HEK293 (cell line): ENCODE results near the gene ZNF143.

Experiments used
- AEBP2 ChIP-seq: fragments of 450-650 bp; formaldehyde crosslinking; IDR thresholded peaks from 2 replicates; pipeline ENCODE4 v1.5.1; 2016; ENCODE audit warnings: missing biosample characterization, missing genetic modification characterization, borderline replicate concordance
- ELK4 ChIP-seq: IDR thresholded peaks from 2 replicates; pipeline ENCODE4 v1.6.1; 2011; ENCODE audit warnings: mild to moderate bottlenecking, low read depth, low read length, borderline replicate concordance
- GLI4 ChIP-seq: fragments of 450-650 bp; formaldehyde crosslinking; IDR thresholded peaks from 2 replicates; pipeline ENCODE4 v1.5.1; 2016; ENCODE audit warnings: missing biosample characterization, missing genetic modification characterization
- GLIS2 ChIP-seq: fragments of 450-650 bp; formaldehyde crosslinking; IDR thresholded peaks from 2 replicates; pipeline ENCODE4 v1.5.1; 2016; ENCODE audit warnings: missing biosample characterization, missing genetic modification characterization
- HOXD13 ChIP-seq: sonication (generic); formaldehyde crosslinking; IDR thresholded peaks from 2 replicates; pipeline ENCODE4 v1.8.0; 2022; ENCODE audit warnings: missing genetic modification reagents, borderline replicate concordance
- MYNN ChIP-seq: fragments of 450-650 bp; formaldehyde crosslinking; IDR thresholded peaks from 2 replicates; pipeline ENCODE4 v1.5.1; 2016; ENCODE audit warnings: missing biosample characterization, missing genetic modification characterization, borderline replicate concordance
- PRDM1 ChIP-seq: fragments of 450-650 bp; formaldehyde crosslinking; IDR thresholded peaks from 2 replicates; pipeline ENCODE4; 2016; ENCODE audit warnings: missing biosample characterization, missing genetic modification characterization
- SCRT1 ChIP-seq: fragments of 450-650 bp; formaldehyde crosslinking; IDR thresholded peaks from 2 replicates; pipeline ENCODE4 v1.5.1; 2016; ENCODE audit warnings: missing biosample characterization, missing genetic modification characterization, borderline replicate concordance
- WT1 ChIP-seq: fragments of 450-650 bp; formaldehyde crosslinking; IDR thresholded peaks from 2 replicates; pipeline ENCODE4 v1.5.1; 2016; ENCODE audit warnings: missing biosample characterization, missing genetic modification characterization
- YY2 ChIP-seq: fragments of 450-650 bp; formaldehyde crosslinking; IDR thresholded peaks from 2 replicates; pipeline ENCODE4 v1.5.1; 2016; ENCODE audit warnings: missing biosample characterization, missing genetic modification characterization
- ZFP41 ChIP-seq: fragments of 450-650 bp; formaldehyde crosslinking; IDR thresholded peaks from 2 replicates; pipeline ENCODE4 v1.5.1; 2016; ENCODE audit warnings: missing biosample characterization, missing genetic modification characterization, borderline replicate concordance
- ZNF132 ChIP-seq: fragments of 450-650 bp; formaldehyde crosslinking; IDR thresholded peaks from 2 replicates; pipeline ENCODE4 v1.5.1; 2017; ENCODE audit warnings: missing biosample characterization, missing genetic modification characterization, borderline replicate concordance
- ZNF148 ChIP-seq: fragments of 450-650 bp; formaldehyde crosslinking; IDR thresholded peaks from 2 replicates; pipeline ENCODE4 v1.5.0; 2017; ENCODE audit warnings: missing biosample characterization, missing genetic modification characterization, borderline replicate concordance
- ZNF175 ChIP-seq: fragments of 450-650 bp; formaldehyde crosslinking; IDR thresholded peaks from 2 replicates; pipeline ENCODE4 v1.5.1; 2016; ENCODE audit warnings: missing biosample characterization, missing genetic modification characterization
- ZNF274 ChIP-seq, 2 experiments: fragments of 200-500 bp in 1 of 2; fragments of 450-650 bp in 1 of 2; sonication (Bioruptor generic) in 1 of 2; formaldehyde crosslinking in 1 of 2; IDR thresholded peaks; 2 replicates each; pipeline versions ENCODE4 v1.5.1 to v1.6.1; 2014 to 2016; ENCODE audit warnings: borderline replicate concordance in 1 of 2, inconsistent platforms in 1 of 2, low read length in 1 of 2, missing biosample characterization in 1 of 2, missing genetic modification characterization in 1 of 2
- ZNF354C ChIP-seq: fragments of 450-650 bp; formaldehyde crosslinking; IDR thresholded peaks from 2 replicates; pipeline ENCODE4 v1.5.1; 2016; ENCODE audit warnings: missing biosample characterization, missing genetic modification characterization, low read depth, borderline replicate concordance
- ZNF426 ChIP-seq: fragments of 450-650 bp; formaldehyde crosslinking; IDR thresholded peaks from 2 replicates; pipeline ENCODE4 v1.5.1; 2017; ENCODE audit warnings: missing biosample characterization, missing genetic modification characterization, mild to moderate bottlenecking, inconsistent platforms, moderate library complexity
- ZNF48 ChIP-seq: fragments of 450-650 bp; formaldehyde crosslinking; IDR thresholded peaks from 2 replicates; pipeline ENCODE4 v1.5.1; 2016; ENCODE audit warnings: missing biosample characterization, missing genetic modification characterization
- ZNF624 ChIP-seq: fragments of 450-650 bp; formaldehyde crosslinking; IDR thresholded peaks from 2 replicates; pipeline ENCODE4 v1.5.1; 2017; ENCODE audit warnings: missing biosample characterization, missing genetic modification characterization
- ZNF701 ChIP-seq: fragments of 450-650 bp; formaldehyde crosslinking; IDR thresholded peaks from 2 replicates; pipeline ENCODE4 v1.5.1; 2016; ENCODE audit warnings: missing biosample characterization, missing genetic modification characterization
- ZNF768 ChIP-seq: fragments of 450-650 bp; formaldehyde crosslinking; IDR thresholded peaks from 2 replicates; pipeline ENCODE4 v1.5.1; 2018; ENCODE audit warnings: missing biosample characterization, mild to moderate bottlenecking, missing genetic modification characterization
- TF ChIP-seq, protein P1 (sequence below): fragments of 450-650 bp; formaldehyde crosslinking; IDR thresholded peaks from 2 replicates; pipeline ENCODE4 v1.5.1; 2016; ENCODE audit warnings: missing biosample characterization, missing genetic modification characterization
- TF ChIP-seq, protein P2 (sequence below): sonication (generic); formaldehyde crosslinking; IDR thresholded peaks from 2 replicates; pipeline ENCODE4 v1.8.1; 2022; ENCODE audit warnings: mild to moderate bottlenecking, moderate library complexity, missing genetic modification reagents
- TF ChIP-seq, protein P3 (sequence below): fragments of 450-650 bp; formaldehyde crosslinking; IDR thresholded peaks from 2 replicates; pipeline ENCODE4 v1.5.1; 2016; ENCODE audit warnings: missing biosample characterization, missing genetic modification characterization
- TF ChIP-seq, protein P4 (sequence below): fragments of 450-650 bp; formaldehyde crosslinking; IDR thresholded peaks from 2 replicates; pipeline ENCODE4 v1.5.1; 2016; ENCODE audit warnings: missing biosample characterization, missing genetic modification characterization, low read depth
- TF ChIP-seq, protein P5 (sequence below): fragments of 450-650 bp; IDR thresholded peaks from 2 replicates; pipeline ENCODE4 v1.5.1; 2018; ENCODE audit warnings: missing biosample characterization, missing genetic modification characterization

Gene ZNF143

DNA sequence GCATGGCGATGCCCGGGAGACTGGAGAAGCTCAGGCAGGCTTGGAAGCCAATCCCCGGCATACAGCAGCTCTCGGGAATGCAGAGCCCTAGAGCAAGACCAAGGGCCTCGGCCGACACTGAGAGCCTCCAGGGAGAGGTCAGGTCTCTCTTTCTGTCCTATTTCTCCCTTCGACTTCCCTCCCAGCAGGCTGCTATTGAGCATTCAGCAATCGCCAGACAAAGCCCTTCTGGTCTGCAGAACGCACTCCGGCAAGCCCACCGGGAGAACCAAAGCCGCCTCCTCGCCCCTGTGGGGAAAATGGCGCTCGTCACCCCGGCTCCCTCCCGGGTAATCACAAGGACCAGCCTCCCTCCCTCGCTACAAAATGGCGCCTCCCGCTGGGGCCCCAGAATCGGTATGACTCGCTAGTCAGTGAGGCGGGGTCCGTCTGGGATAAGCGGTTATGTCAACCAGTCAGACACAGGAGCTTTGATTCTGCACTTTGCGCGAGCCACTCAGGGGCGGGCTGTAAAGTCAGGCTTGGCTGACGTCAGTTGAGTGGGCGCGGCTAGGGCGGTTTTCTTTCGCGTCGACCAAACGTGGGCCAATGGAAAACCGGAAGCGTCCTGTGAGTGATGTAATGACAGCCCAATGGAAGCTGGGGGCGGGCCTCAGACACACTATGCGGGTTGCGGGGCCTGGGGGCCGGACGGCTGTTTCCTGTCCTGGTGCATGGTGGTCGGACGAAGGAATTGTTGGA, at the start of gene ZNF143 (continued):
- TF ChIP-seq, protein P1, sequence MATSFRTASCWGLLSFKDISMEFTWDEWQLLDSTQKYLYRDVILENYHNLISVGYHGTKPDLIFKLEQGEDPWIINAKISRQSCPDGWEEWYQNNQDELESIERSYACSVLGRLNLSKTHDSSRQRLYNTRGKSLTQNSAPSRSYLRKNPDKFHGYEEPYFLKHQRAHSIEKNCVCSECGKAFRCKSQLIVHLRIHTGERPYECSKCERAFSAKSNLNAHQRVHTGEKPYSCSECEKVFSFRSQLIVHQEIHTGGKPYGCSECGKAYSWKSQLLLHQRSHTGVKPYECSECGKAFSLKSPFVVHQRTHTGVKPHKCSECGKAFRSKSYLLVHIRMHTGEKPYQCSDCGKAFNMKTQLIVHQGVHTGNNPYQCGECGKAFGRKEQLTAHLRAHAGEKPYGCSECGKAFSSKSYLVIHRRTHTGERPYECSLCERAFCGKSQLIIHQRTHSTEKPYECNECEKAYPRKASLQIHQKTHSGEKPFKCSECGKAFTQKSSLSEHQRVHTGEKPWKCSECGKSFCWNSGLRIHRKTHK (tag by site-specific recombination) = no peak
- TF ChIP-seq ZNF354C (tag by site-specific recombination) (no peak), AEBP2 (tag by site-specific recombination) (no peak), MYNN (tag by site-specific recombination) (no peak), HOXD13 (CRISPR knock-in tag) (peak; percentile 95; the same call in 1 of the 2 replicates), ZNF426 (tag by site-specific recombination) (no peak), ZFP41 (tag by site-specific recombination) (no peak), ZNF48 (tag by site-specific recombination) (no peak), ZNF768 (tag by site-specific recombination) (no peak), GLI4 (tag by site-specific recombination) (no peak), YY2 (tag by site-specific recombination) (peak; percentile 93), ZNF175 (tag by site-specific recombination) (no peak), ZNF624 (tag by site-specific recombination) (no peak), ZNF274 (IDR thresholded peaks at IDR 0.05; ENCODE audit: low read length) (no peak), ZNF274 (tag by site-specific recombination; IDR thresholded peaks at IDR 0.05; ENCODE audit: borderline replicate concordance) (no peak), GLIS2 (tag by site-specific recombination) (peak; percentile 36; the same call in 1 of the 2 replicates), ZNF701 (tag by site-specific recombination) (no peak), SCRT1 (tag by site-specific recombination) (no peak), ELK4 (peak; percentile 92; the same call in 1 of the 2 replicates), WT1 (no peak), ZNF132 (tag by site-specific recombination) (no peak), PRDM1 (tag by site-specific recombination) (no peak), ZNF148 (tag by site-specific recombination) (no peak)
- TF ChIP-seq, protein P2, sequence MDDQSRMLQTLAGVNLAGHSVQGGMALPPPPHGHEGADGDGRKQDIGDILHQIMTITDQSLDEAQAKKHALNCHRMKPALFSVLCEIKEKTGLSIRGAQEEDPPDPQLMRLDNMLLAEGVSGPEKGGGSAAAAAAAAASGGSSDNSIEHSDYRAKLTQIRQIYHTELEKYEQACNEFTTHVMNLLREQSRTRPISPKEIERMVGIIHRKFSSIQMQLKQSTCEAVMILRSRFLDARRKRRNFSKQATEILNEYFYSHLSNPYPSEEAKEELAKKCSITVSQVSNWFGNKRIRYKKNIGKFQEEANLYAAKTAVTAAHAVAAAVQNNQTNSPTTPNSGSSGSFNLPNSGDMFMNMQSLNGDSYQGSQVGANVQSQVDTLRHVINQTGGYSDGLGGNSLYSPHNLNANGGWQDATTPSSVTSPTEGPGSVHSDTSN = peak; percentile 90
- TF ChIP-seq, protein P3, sequence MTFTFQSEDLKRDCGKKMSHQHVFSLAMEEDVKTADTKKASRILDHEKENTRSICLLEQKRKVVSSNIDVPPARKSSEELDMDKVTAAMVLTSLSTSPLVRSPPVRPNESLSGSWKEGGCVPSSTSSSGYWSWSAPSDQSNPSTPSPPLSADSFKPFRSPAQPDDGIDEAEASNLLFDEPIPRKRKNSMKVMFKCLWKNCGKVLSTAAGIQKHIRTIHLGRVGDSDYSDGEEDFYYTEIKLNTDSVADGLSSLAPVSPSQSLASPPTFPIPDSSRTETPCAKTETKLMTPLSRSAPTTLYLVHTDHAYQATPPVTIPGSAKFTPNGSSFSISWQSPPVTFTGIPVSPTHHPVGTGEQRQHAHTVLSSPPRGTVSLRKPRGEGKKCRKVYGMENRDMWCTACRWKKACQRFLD (tag by site-specific recombination) = no peak
- TF ChIP-seq, protein P4, sequence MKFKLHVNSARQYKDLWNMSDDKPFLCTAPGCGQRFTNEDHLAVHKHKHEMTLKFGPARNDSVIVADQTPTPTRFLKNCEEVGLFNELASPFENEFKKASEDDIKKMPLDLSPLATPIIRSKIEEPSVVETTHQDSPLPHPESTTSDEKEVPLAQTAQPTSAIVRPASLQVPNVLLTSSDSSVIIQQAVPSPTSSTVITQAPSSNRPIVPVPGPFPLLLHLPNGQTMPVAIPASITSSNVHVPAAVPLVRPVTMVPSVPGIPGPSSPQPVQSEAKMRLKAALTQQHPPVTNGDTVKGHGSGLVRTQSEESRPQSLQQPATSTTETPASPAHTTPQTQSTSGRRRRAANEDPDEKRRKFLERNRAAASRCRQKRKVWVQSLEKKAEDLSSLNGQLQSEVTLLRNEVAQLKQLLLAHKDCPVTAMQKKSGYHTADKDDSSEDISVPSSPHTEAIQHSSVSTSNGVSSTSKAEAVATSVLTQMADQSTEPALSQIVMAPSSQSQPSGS (tag by site-specific recombination) = peak; percentile 98
- TF ChIP-seq, protein P5, sequence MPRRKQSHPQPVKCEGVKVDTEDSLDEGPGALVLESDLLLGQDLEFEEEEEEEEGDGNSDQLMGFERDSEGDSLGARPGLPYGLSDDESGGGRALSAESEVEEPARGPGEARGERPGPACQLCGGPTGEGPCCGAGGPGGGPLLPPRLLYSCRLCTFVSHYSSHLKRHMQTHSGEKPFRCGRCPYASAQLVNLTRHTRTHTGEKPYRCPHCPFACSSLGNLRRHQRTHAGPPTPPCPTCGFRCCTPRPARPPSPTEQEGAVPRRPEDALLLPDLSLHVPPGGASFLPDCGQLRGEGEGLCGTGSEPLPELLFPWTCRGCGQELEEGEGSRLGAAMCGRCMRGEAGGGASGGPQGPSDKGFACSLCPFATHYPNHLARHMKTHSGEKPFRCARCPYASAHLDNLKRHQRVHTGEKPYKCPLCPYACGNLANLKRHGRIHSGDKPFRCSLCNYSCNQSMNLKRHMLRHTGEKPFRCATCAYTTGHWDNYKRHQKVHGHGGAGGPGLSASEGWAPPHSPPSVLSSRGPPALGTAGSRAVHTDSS (tag by site-specific recombination) = no peak
